MM.1S (cell line): ENCODE results near the gene GPATCH4.

Experiments used
- EZH2 ChIP-seq: fragments of 300-600 bp; sonication (generic); optimal IDR thresholded peaks from 2 replicates; pipeline ENCODE3; 2017; ENCODE audit warnings: low read depth, mild to moderate bottlenecking, antibody characterized with exemption, low read length, mixed read lengths
- EZH2phosphoT487 ChIP-seq: fragments of 300-600 bp; sonication (generic); IDR thresholded peaks from 2 replicates; pipeline ENCODE4 v1.6.1; 2018; ENCODE audit warnings: antibody characterized with exemption, low read length

- TF ChIP-seq EZH2phosphoT487: no peak
- TF ChIP-seq EZH2: no peak
These were observed 35.8 kb downstream of the GPATCH4 start for GRCh38 chr1:156565519-156565918.
